Liver (tissue), 9 donors: ENCODE measurements around the gene APBA2. TPM values are rescaled to one million over a fixed set of nuclear protein-coding genes. Genes with fewer than 3 reads are reported as not detected.
A peak's percentile ranks its signal among the peaks of the same experiment; 100 is the strongest.

Experiments
- DNase-seq: peaks from one replicate; pipeline ENCODE4 v3.0.0-alpha.2; 2017; ENCODE audit warnings: low spot score
- H3K27ac ChIP-seq, 2 donors: one replicate each; pipeline ENCODE4 v1.7.0; 2013; ENCODE audit warnings: inconsistent platforms in 2 of 2, low read length in 2 of 2, control low read depth in 1 of 2, low read depth in 1 of 2, mild to moderate bottlenecking in 1 of 2
- H3K27me3 ChIP-seq, 4 donors: one replicate each; pipeline versions ENCODE4 v1.6.1 to v1.7.0; 2013; ENCODE audit warnings: low read length in 3 of 4, inconsistent platforms in 1 of 4, mild to moderate bottlenecking in 1 of 4, moderate library complexity in 1 of 4; ENCODE audit not compliant: control insufficient read depth in 4 of 4, insufficient read depth in 4 of 4
- H3K36me3 ChIP-seq, 4 donors: one replicate each; pipeline versions ENCODE4 v1.6.1 to v1.7.0; 2013; ENCODE audit warnings: low read length in 3 of 4, mild to moderate bottlenecking in 3 of 4, low read depth in 1 of 4, moderate library complexity in 1 of 4; ENCODE audit not compliant: control insufficient read depth in 4 of 4, insufficient read depth in 3 of 4
- H3K4me1 ChIP-seq, 4 donors: one replicate each; pipeline versions ENCODE4 v1.6.1 to v1.7.0; 2013; ENCODE audit warnings: low read length in 3 of 4, mild to moderate bottlenecking in 3 of 4, moderate library complexity in 1 of 4; ENCODE audit not compliant: control insufficient read depth in 4 of 4, insufficient read depth in 4 of 4
- H3K4me3 ChIP-seq, 3 donors: one replicate each; pipeline versions ENCODE4 v1.6.1 to v1.7.0; 2013; ENCODE audit warnings: low read length in 3 of 3, control low read depth in 1 of 3, low read depth in 1 of 3, mild to moderate bottlenecking in 1 of 3
- H3K9ac ChIP-seq, 2 donors: one replicate each; pipeline ENCODE4 v1.7.0; 2013; ENCODE audit warnings: low read length in 2 of 2, mild to moderate bottlenecking in 2 of 2, moderate library complexity in 2 of 2, control low read depth in 1 of 2, low read depth in 1 of 2
- H3K9me3 ChIP-seq, 4 donors: one replicate each; pipeline versions ENCODE4 v1.6.1 to v1.7.0; 2013; ENCODE audit warnings: low read length in 3 of 4; ENCODE audit not compliant: control insufficient read depth in 4 of 4
- ATF3 ChIP-seq: IDR thresholded peaks from 2 replicates; pipeline ENCODE4 v1.6.1; 2016; ENCODE audit warnings: antibody characterized with exemption
- CTCF ChIP-seq: fragments of 150-350 bp; IDR thresholded peaks from 2 replicates; pipeline ENCODE4 v1.5.1; 2017; ENCODE audit warnings: improper control_type of control experiment, low read depth, low read length; ENCODE audit not compliant: missing input control
- FOXA1 ChIP-seq: IDR thresholded peaks from 2 replicates; pipeline ENCODE4 v1.6.1; 2016; ENCODE audit warnings: antibody characterized with exemption
- FOXA2 ChIP-seq: IDR thresholded peaks from 2 replicates; pipeline ENCODE4 v1.6.1; 2016; ENCODE audit warnings: antibody characterized with exemption
- GABPA ChIP-seq, 2 donors: IDR thresholded peaks in 1 of 2; conservative IDR thresholded peaks in 1 of 2; 2 replicates each; pipeline ENCODE4 v1.6.1; 2016; ENCODE audit warnings: antibody characterized with exemption in 2 of 2, mild to moderate bottlenecking in 1 of 2, moderate library complexity in 1 of 2
- HNF4A ChIP-seq, 2 donors: conservative IDR thresholded peaks; 2 replicates each; pipeline ENCODE4 v1.6.1; 2016; ENCODE audit warnings: antibody characterized with exemption in 2 of 2, mild to moderate bottlenecking in 2 of 2
- HNF4G ChIP-seq: IDR thresholded peaks from 2 replicates; pipeline ENCODE4 v1.6.1; 2016; ENCODE audit warnings: antibody characterized with exemption
- JUND ChIP-seq, 2 donors: IDR thresholded peaks; 2 replicates each; pipeline ENCODE4 v1.6.1; 2016; ENCODE audit warnings: antibody characterized with exemption in 2 of 2
- NR2F2 ChIP-seq: IDR thresholded peaks from 2 replicates; pipeline ENCODE4 v1.6.1; 2016; ENCODE audit warnings: antibody characterized with exemption
- RAD21 ChIP-seq, 2 donors: IDR thresholded peaks; 2 replicates each; pipeline ENCODE4 v1.6.1; 2016; ENCODE audit warnings: antibody characterized with exemption in 2 of 2, mild to moderate bottlenecking in 2 of 2
- REST ChIP-seq: IDR thresholded peaks from 2 replicates; pipeline ENCODE4 v1.6.1; 2016; ENCODE audit warnings: antibody characterized with exemption, mild to moderate bottlenecking
- TAF1 ChIP-seq: conservative IDR thresholded peaks from 2 replicates; pipeline ENCODE4 v1.6.1; 2016; ENCODE audit warnings: antibody characterized with exemption, mild to moderate bottlenecking
- ZBTB33 ChIP-seq: IDR thresholded peaks from 2 replicates; pipeline ENCODE4 v1.6.1; 2016; ENCODE audit warnings: antibody characterized with exemption
- WGBS: extraction: QIAGEN DNeasy Blood & Tissue Kit; methylation state at CpG from one replicate; pipeline ENCODE4 v1.1.7; 2013; 5-methylcytosine and 5-hydroxymethylcytosine counted together
- polyA plus RNA-seq, 2 donors: library from polyadenylated mRNA; stranded (reverse) in 1 of 2; unstranded in 1 of 2; fragments of 200-250 nt in 1 of 2; fragments of >200 nt in 1 of 2; fragmentation: Nextera tagmentation in 1 of 2; extraction: Ambion mirVana in 1 of 2; gene quantifications; one replicate each; pipeline versions ENCODE4 v1.2.1 to v1.2.3, GENCODE V29; 2013 to 2015
- total RNA-seq, 2 donors: library from RNA; depleted of rRNA; stranded (reverse); fragments of >200 nt; gene quantifications; one replicate each; pipeline ENCODE4 v1.2.3, GENCODE V29; 2014
- donor health status: healthy.
- donor health status: healthy.
- donor health status: healthy.
- donor health status: healthy.
- donor health status: healthy.

The APBA2 gene
- total and polyA plus RNA-seq, 4 donors = 0.38 to 2.9 (median 1.7) TPM

- Histone ChIP-seq H3K36me3 (no peaks in the 10 kb centered on the region), H3K9me3 (no peaks in the 10 kb centered on the region), H3K4me3 (peak overlapping the region in 1 of 3 donors; percentile 10), H3K4me1 (no peaks in the 10 kb centered on the region), H3K27me3 (no peaks in the 10 kb centered on the region), H3K27ac (no peak overlapping the region), H3K9ac (no peak overlapping the region)
- WGBS = 34% methylated on average over 47 of the region's 47 CpGs
- peak; percentile 66 for DNase-seq
- no peak for TF ChIP-seq HNF4G
- TF ChIP-seq NR2F2 = no peak
- peak; percentile 46 for TF ChIP-seq CTCF
- no peak for TF ChIP-seq HNF4A (conservative IDR thresholded peaks at IDR 0.05)
- TF ChIP-seq RAD21 (IDR thresholded peaks at IDR 0.05) = peak in 1 of 2 donors; percentile 54
These were observed 218.2 kb downstream of the APBA2 start for GRCh38 chr15:29103824-29104565.

GRCh38 chr15:29104566-29104880 lies 218.7 kb downstream of the APBA2 start:
- no peak for DNase-seq
- Histone ChIP-seq H3K36me3 (no peaks in the 10 kb centered on the region), H3K9ac (no peak overlapping the region), H3K4me3 (no peak overlapping the region), H3K9me3 (no peaks in the 10 kb centered on the region), H3K4me1 (no peaks in the 10 kb centered on the region), H3K27me3 (no peaks in the 10 kb centered on the region), H3K27ac (no peak overlapping the region)
- WGBS = 93% methylated on average over 6 of the region's 6 CpGs
- no peak for TF ChIP-seq HNF4G

GRCh38 chr15:29105151-29105854 lies 219.5 kb downstream of the APBA2 start:
- Histone ChIP-seq H3K36me3 (no peaks in the 10 kb centered on the region), H3K27ac (no peak overlapping the region), H3K9ac (no peak overlapping the region), H3K9me3 (no peaks in the 10 kb centered on the region), H3K4me1 (no peaks in the 10 kb centered on the region), H3K27me3 (no peaks in the 10 kb centered on the region), H3K4me3 (no peak overlapping the region)
- DNase-seq = no peak
- 88% methylated on average over 22 of the region's 22 CpGs for WGBS
- no peak for TF ChIP-seq HNF4A (conservative IDR thresholded peaks at IDR 0.05)
- no peak for TF ChIP-seq GABPA (IDR thresholded peaks at IDR 0.05 in 1 of 2, conservative IDR thresholded peaks at IDR 0.05 in 1 of 2)
- no peak for TF ChIP-seq REST
- no peak for TF ChIP-seq FOXA1
- no peak for TF ChIP-seq RAD21 (IDR thresholded peaks at IDR 0.05)
- TF ChIP-seq NR2F2 = no peak
- no peak for TF ChIP-seq CTCF
- TF ChIP-seq FOXA2 = no peak
- no peak for TF ChIP-seq TAF1
- TF ChIP-seq ZBTB33 = no peak
- no peak for TF ChIP-seq ATF3
- TF ChIP-seq JUND (IDR thresholded peaks at IDR 0.05) = no peak
